OCI-LY1 (cell line): ENCODE measurements around the gene ZNF329.

Experiments
- EZH2 ChIP-seq: fragments of 200-600 bp; sonication (generic), shearing (Covaris generic); IDR thresholded peaks from 2 replicates; pipeline ENCODE4 v1.8.0; 2017; ENCODE audit warnings: borderline replicate concordance, mixed run types, mild to moderate bottlenecking, antibody characterized with exemption, low read length, moderate library complexity, mixed read lengths
- TF ChIP-seq, protein P1 (sequence below): fragments of 200-600 bp; sonication (generic), shearing (Covaris generic); IDR thresholded peaks from 2 replicates; pipeline ENCODE4 v1.5.1; 2017; ENCODE audit warnings: mild to moderate bottlenecking, antibody characterized with exemption, low read length, moderate library complexity, mixed read lengths

DNA sequence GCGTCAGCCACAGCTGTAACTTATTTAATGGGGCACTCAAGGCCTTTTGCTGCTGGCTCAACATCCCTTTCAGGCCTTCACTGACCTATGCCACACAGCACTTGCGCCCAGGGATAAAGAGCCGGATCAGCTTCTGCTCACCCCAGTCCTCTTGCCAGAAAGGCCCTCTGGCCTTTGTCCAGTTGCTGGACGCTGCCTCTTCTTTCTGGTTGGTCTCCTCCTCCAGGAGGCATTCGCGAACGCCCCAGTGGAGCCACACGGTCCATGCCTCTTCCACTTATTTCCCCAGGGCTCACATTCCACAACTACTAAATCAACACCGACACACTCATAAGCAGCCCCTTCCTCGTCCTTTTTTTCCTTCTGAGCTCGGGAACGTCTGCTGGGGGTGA is 3.7 kb upstream of the ZNF329 start:
- TF ChIP-seq, protein P1, sequence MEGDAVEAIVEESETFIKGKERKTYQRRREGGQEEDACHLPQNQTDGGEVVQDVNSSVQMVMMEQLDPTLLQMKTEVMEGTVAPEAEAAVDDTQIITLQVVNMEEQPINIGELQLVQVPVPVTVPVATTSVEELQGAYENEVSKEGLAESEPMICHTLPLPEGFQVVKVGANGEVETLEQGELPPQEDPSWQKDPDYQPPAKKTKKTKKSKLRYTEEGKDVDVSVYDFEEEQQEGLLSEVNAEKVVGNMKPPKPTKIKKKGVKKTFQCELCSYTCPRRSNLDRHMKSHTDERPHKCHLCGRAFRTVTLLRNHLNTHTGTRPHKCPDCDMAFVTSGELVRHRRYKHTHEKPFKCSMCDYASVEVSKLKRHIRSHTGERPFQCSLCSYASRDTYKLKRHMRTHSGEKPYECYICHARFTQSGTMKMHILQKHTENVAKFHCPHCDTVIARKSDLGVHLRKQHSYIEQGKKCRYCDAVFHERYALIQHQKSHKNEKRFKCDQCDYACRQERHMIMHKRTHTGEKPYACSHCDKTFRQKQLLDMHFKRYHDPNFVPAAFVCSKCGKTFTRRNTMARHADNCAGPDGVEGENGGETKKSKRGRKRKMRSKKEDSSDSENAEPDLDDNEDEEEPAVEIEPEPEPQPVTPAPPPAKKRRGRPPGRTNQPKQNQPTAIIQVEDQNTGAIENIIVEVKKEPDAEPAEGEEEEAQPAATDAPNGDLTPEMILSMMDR: no peak
- no peak for TF ChIP-seq EZH2
